ENCODE results near the gene TK2.
A peak's percentile ranks its signal among the peaks of the same experiment; 100 is the strongest.

TK2 gene

DNA sequence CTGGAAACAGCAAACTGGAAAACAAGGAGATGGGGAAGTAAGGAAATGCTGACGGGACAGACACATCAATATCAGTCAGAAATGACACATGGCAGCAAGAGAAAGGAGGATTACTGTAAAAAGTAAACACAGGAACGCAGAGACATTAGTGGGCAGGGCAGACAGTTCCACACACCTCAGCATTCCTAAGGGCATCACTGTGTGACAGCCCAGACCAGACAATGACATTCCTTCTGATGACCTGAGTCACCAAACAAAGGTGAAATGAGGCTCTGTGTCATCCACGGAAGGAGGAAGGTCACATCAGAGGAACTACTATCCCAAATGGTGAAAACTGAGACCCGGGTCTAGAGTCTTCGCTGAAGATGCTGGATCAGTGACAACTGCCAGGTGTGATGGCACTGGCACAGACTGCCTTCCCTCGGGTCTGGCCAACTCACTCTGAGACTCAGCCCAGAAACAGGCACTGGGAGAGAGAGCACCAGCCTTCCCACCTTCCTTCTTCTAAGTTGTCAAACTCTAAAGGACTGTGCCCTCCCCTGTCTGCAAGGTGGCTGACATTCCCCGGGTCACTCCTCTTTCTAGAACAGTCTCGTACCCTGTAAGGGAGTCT lies 36.7 kb downstream of the TK2 start:
- TF ChIP-seq OSR1 (CRISPR knock-in tag; IDR thresholded peaks at IDR 0.05) (no peak), TOX (CRISPR knock-in tag; IDR thresholded peaks at IDR 0.05; ENCODE audit: borderline replicate concordance) (no peak), TSHZ2 (CRISPR knock-in tag; IDR thresholded peaks at IDR 0.05) (no peak), CREB5 (CRISPR knock-in tag; IDR thresholded peaks at IDR 0.05; ENCODE audit: low read depth) (no peak), ZFP3 (CRISPR knock-in tag; IDR thresholded peaks at IDR 0.05) (no peak), ZC3H10 (CRISPR knock-in tag; IDR thresholded peaks at IDR 0.05) (no peak), ZFP30 (CRISPR knock-in tag; IDR thresholded peaks at IDR 0.05) (no peak), ISL1 (CRISPR knock-in tag; IDR thresholded peaks at IDR 0.05) (no peak), TCF4 (CRISPR knock-in tag; IDR thresholded peaks at IDR 0.05; ENCODE audit: borderline replicate concordance) (no peak), ARNTL (CRISPR knock-in tag; IDR thresholded peaks at IDR 0.05; ENCODE audit: borderline replicate concordance, low read depth) (no peak), ESRRG (CRISPR knock-in tag; IDR thresholded peaks at IDR 0.05) (no peak)
- ATAC-seq = no peak

GRCh38 chr16:66512272-66513110 lies 37.4 kb downstream of the TK2 start:
- no peak for ATAC-seq
- TF ChIP-seq BACH2 (CRISPR knock-in tag; IDR thresholded peaks at IDR 0.05; ENCODE audit: borderline replicate concordance) = no peak
- TF ChIP-seq PPARA (CRISPR knock-in tag; IDR thresholded peaks at IDR 0.05; ENCODE audit: borderline replicate concordance) = no peak
- no peak for TF ChIP-seq ARNTL (CRISPR knock-in tag; IDR thresholded peaks at IDR 0.05; ENCODE audit: borderline replicate concordance, low read depth)
- no peak for TF ChIP-seq GLIS3 (CRISPR knock-in tag; IDR thresholded peaks at IDR 0.05)
- TF ChIP-seq CREB5 (CRISPR knock-in tag; IDR thresholded peaks at IDR 0.05; ENCODE audit: low read depth) = no peak
- no peak for TF ChIP-seq ZFP30 (CRISPR knock-in tag; IDR thresholded peaks at IDR 0.05)
- no peak for TF ChIP-seq TOX (CRISPR knock-in tag; IDR thresholded peaks at IDR 0.05; ENCODE audit: borderline replicate concordance)
- TF ChIP-seq ZNF8 (CRISPR knock-in tag; IDR thresholded peaks at IDR 0.05) = no peak
- TF ChIP-seq ZC3H10 (CRISPR knock-in tag; IDR thresholded peaks at IDR 0.05) = no peak
- no peak for TF ChIP-seq ZNF70 (CRISPR knock-in tag; IDR thresholded peaks at IDR 0.05)

DNA sequence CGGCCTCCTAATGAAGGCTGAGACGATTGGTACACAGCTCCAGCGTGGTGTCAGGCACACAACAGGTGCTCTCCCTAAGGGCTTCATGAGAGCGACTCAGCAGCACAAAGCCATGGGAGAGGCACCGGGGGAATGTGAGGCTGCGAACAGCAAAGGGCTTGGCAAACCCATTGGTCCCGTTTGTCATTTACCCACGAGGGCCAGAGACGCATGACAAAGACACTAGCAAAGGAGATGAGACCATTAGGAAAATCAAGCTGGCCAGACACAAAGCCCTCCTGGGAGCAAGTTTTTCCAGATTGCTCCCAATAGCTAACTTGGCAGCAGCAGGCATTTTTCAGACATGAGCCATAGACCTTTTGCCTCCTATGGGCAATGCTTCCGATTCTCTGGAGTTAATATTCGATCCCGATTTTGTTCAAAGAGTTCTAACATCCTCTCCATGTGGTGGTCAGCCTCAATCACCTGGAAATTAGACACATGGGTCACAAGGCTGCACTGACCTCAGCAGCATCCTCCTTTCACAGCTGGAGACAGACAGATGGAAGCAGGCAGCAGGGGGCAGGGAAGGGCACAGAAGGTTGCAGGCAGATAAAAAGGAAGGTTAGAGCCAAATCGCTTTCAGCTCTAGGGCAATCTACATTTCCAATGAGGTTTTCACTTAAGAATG lies 38.2 kb downstream of the TK2 start:
- ATAC-seq = peak; percentile 72
- TF ChIP-seq GLIS3 (CRISPR knock-in tag; IDR thresholded peaks at IDR 0.05) (0 out of 2 replicates have a peak, but pooled peaks have one; percentile 13), ZFP3 (CRISPR knock-in tag; IDR thresholded peaks at IDR 0.05) (peak; percentile 48; the same call in 1 of the 2 replicates), CSDC2 (CRISPR knock-in tag; IDR thresholded peaks at IDR 0.05) (no peak), ISL1 (CRISPR knock-in tag; IDR thresholded peaks at IDR 0.05) (peak; percentile 53), TCF4 (CRISPR knock-in tag; IDR thresholded peaks at IDR 0.05; ENCODE audit: borderline replicate concordance) (no peak), OSR1 (CRISPR knock-in tag; IDR thresholded peaks at IDR 0.05) (no peak)

DNA sequence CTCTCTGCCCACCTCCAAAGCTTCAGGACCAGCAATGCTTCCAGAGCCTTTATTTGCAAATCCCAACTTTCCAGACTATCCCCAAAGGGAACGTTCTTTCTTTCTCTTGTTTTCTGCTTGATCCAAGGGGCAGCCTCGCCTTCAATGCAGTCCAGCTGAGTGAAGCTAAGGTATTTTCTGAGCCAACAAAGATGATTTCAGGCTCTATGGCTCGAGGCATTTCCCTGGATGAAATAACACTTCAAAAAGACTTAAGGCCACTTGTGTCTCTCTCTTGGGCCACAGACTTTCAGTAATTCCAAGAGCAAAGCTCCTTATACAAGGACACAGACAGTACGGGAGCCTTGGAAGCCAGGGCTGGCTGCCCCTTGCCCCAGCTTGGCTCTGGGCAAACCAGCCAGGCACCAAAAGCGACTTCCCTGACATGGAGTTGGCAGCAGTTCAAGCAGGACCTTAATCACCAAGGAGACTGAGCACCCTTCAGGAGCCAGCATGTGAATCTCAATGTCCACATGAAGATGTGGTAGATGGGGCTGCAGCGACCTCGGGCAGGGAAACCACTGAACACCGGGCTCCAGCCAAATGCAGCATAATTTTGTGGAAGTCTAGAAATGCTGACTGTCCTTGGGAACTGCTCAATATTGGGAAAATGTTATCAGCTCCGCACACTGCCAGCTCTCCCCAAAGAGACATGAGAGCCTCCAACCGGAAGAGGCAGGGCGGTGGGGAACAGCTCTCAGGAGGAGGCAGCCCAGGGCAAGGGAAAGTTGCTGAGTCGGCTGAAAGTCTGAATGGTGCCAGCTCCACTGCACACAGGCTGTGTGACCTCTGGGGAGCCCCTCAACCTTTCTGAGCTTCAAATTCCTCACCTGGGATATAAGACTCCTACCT lies 39.0 kb downstream of the TK2 start:
- ATAC-seq = peak; percentile 3; the same call in 2 of the 3 replicates
- 0 out of 2 replicates have a peak, but pooled peaks have one; percentile 24 for TF ChIP-seq SNAI2 (CRISPR knock-in tag; IDR thresholded peaks at IDR 0.05)
- no peak for TF ChIP-seq ZFP30 (CRISPR knock-in tag; IDR thresholded peaks at IDR 0.05)
- TF ChIP-seq, protein P1, sequence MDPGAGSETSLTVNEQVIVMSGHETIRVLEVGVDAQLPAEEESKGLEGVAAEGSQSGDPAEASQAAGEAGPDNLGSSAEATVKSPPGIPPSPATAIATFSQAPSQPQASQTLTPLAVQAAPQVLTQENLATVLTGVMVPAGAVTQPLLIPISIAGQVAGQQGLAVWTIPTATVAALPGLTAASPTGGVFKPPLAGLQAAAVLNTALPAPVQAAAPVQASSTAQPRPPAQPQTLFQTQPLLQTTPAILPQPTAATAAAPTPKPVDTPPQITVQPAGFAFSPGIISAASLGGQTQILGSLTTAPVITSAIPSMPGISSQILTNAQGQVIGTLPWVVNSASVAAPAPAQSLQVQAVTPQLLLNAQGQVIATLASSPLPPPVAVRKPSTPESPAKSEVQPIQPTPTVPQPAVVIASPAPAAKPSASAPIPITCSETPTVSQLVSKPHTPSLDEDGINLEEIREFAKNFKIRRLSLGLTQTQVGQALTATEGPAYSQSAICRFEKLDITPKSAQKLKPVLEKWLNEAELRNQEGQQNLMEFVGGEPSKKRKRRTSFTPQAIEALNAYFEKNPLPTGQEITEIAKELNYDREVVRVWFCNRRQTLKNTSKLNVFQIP (CRISPR knock-in tag; IDR thresholded peaks at IDR 0.05; ENCODE audit: borderline replicate concordance, low read depth) = no peak
- no peak for TF ChIP-seq ZFP3 (CRISPR knock-in tag; IDR thresholded peaks at IDR 0.05)

All from SK-N-SH treated with all-trans-retinoic acid at 6 μM for 48 hours (cell line).